ENCODE data around the gene SMG5. TPM values are rescaled to one million over a fixed set of nuclear protein-coding genes. Genes with fewer than 3 reads are reported as not detected.

SMG5 gene
- total RNA-seq, 1 experiment from 2014 or later, result 109 TPM

DNA sequence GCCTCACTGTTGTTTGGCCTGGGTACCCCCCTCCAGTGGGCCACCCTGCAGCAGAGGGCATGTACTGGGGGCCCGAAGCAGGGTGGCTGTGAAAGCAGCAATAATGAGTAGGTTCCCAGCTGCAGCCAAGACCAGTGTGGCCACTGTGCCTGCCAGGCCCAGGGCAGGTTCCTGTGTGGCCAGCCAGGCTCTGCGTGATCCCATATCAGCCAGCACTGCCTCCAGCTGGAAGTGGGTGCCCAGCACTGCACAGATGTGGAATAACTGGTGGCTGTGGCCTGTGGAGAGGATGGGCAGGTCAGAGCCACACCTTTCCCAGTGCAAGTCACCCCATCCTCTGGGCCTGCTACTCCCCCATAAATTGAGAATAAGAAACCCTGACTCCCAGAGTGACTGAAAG lies 38.5 kb downstream of the SMG5 start (continued):
- TF ChIP-seq, protein P1, sequence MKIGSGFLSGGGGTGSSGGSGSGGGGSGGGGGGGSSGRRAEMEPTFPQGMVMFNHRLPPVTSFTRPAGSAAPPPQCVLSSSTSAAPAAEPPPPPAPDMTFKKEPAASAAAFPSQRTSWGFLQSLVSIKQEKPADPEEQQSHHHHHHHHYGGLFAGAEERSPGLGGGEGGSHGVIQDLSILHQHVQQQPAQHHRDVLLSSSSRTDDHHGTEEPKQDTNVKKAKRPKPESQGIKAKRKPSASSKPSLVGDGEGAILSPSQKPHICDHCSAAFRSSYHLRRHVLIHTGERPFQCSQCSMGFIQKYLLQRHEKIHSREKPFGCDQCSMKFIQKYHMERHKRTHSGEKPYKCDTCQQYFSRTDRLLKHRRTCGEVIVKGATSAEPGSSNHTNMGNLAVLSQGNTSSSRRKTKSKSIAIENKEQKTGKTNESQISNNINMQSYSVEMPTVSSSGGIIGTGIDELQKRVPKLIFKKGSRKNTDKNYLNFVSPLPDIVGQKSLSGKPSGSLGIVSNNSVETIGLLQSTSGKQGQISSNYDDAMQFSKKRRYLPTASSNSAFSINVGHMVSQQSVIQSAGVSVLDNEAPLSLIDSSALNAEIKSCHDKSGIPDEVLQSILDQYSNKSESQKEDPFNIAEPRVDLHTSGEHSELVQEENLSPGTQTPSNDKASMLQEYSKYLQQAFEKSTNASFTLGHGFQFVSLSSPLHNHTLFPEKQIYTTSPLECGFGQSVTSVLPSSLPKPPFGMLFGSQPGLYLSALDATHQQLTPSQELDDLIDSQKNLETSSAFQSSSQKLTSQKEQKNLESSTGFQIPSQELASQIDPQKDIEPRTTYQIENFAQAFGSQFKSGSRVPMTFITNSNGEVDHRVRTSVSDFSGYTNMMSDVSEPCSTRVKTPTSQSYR (CRISPR knock-in tag; IDR thresholded peaks at IDR 0.05), result no peak
- no peak for TF ChIP-seq EMX1 (CRISPR knock-in tag; IDR thresholded peaks at IDR 0.05)
- TF ChIP-seq RORB (CRISPR knock-in tag; IDR thresholded peaks at IDR 0.05), result no peak

DNA sequence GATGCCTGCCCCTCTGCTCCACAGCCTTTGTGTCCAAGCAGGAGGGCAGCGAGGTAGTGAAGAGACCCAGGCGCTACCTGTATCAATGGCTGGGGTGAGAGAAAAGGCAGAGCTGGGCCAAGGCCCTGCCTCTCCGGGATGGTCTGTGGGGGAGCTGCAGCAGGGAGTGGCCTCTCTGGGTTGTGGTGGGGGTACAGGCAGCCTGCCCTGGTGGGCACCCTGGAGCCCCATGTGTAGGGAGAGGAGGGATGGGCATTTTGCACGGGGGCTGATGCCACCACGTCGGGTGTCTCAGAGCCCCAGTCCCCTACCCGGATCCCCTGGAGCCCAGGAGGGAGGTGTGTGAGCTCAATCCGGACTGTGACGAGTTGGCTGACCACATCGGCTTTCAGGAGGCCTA lies 39.9 kb downstream of the SMG5 start:
- Mint-ChIP-seq H3K27ac (no peak overlapping the region), H3K4me3 (no peak overlapping the region), H3K36me3 (peaks cover 13% of the 10 kb centered on the region), H3K9me3 (no peaks in the 10 kb centered on the region), H3K4me1 (peaks cover 21% of the 10 kb centered on the region), H3K27me3 (ENCODE audit: low read depth) (peaks cover 4% of the 10 kb centered on the region)
- CTCF ChIA-PET, result interaction anchor here (3.9 kb wide), 1 partner anchor 101 kb away, joined by 20 read pairs; no protein-coding TSS in a partner anchor
- DNase-seq (ENCODE audit: low spot score), result no peak
- ATAC-seq, result no peak
- POLR2A ChIA-PET, result interaction anchor here (0.6 kb wide), 1 partner anchor 36 kb away, joined by 6 read pairs; no protein-coding TSS in a partner anchor
- TF ChIP-seq, protein P2, sequence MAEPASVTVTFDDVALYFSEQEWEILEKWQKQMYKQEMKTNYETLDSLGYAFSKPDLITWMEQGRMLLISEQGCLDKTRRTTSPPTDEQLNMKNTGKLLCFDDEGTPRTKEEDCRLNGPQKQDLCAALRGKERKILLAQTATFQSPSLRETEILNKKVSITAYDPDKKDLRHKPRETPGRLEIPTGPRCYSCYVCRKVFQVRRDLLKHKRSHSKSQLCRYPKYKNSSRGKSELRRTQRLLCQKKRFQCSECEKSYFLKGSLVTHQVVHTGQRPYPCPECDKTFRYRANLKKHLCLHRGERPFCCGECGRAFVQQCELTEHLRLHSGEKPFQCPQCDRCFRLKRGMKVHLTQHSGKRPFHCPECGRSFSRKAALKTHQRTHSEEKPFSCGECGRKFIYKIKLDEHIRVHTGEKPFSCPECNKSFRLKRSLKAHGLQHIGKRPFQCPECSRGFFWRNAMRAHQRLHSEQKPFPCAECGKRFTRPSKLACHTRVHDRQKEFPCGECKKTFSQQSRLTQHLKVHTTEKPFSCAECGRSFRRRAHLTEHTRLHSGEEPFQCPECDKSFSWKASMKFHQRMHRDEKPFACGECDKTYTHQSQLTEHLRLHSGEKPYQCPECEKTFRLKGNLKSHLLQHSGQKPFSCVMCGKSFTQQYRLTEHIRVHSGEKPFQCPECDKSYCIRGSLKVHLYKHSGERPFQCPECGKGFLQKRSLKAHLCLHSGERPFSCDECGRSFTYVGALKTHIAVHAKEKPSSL (CRISPR knock-in tag; conservative IDR thresholded peaks at IDR 0.05), result no peak
- TF ChIP-seq NR3C1 (CRISPR knock-in tag; conservative IDR thresholded peaks at IDR 0.05; ENCODE audit: low read depth) (no peak), CREM (CRISPR knock-in tag; IDR thresholded peaks at IDR 0.05) (no peak), NR1H2 (CRISPR knock-in tag; IDR thresholded peaks at IDR 0.05) (no peak), MYBL2 (CRISPR knock-in tag; IDR thresholded peaks at IDR 0.05) (no peak), SMAD4 (CRISPR knock-in tag; IDR thresholded peaks at IDR 0.05) (no peak), ZNF263 (CRISPR knock-in tag; IDR thresholded peaks at IDR 0.05; ENCODE audit: low read depth) (no peak), ZNF219 (CRISPR knock-in tag; IDR thresholded peaks at IDR 0.05; ENCODE audit: borderline replicate concordance) (no peak), RELA (CRISPR knock-in tag; IDR thresholded peaks at IDR 0.05; ENCODE audit: borderline replicate concordance) (no peak), NR2C2 (CRISPR knock-in tag; IDR thresholded peaks at IDR 0.05) (no peak), NFE2L1 (CRISPR knock-in tag; IDR thresholded peaks at IDR 0.05) (no peak)
- TF ChIP-seq, protein P3, sequence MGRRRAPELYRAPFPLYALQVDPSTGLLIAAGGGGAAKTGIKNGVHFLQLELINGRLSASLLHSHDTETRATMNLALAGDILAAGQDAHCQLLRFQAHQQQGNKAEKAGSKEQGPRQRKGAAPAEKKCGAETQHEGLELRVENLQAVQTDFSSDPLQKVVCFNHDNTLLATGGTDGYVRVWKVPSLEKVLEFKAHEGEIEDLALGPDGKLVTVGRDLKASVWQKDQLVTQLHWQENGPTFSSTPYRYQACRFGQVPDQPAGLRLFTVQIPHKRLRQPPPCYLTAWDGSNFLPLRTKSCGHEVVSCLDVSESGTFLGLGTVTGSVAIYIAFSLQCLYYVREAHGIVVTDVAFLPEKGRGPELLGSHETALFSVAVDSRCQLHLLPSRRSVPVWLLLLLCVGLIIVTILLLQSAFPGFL (CRISPR knock-in tag; IDR thresholded peaks at IDR 0.05; ENCODE audit: borderline replicate concordance), result no peak
- TF ChIP-seq, protein P4, sequence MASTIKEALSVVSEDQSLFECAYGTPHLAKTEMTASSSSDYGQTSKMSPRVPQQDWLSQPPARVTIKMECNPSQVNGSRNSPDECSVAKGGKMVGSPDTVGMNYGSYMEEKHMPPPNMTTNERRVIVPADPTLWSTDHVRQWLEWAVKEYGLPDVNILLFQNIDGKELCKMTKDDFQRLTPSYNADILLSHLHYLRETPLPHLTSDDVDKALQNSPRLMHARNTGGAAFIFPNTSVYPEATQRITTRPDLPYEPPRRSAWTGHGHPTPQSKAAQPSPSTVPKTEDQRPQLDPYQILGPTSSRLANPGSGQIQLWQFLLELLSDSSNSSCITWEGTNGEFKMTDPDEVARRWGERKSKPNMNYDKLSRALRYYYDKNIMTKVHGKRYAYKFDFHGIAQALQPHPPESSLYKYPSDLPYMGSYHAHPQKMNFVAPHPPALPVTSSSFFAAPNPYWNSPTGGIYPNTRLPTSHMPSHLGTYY (CRISPR knock-in tag; IDR thresholded peaks at IDR 0.05), result no peak
- TF ChIP-seq, protein P5, sequence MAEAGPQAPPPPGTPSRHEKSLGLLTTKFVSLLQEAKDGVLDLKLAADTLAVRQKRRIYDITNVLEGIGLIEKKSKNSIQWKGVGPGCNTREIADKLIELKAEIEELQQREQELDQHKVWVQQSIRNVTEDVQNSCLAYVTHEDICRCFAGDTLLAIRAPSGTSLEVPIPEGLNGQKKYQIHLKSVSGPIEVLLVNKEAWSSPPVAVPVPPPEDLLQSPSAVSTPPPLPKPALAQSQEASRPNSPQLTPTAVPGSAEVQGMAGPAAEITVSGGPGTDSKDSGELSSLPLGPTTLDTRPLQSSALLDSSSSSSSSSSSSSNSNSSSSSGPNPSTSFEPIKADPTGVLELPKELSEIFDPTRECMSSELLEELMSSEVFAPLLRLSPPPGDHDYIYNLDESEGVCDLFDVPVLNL (CRISPR knock-in tag; IDR thresholded peaks at IDR 0.05; ENCODE audit: borderline replicate concordance, low read depth), result no peak
- TF ChIP-seq, protein P6, sequence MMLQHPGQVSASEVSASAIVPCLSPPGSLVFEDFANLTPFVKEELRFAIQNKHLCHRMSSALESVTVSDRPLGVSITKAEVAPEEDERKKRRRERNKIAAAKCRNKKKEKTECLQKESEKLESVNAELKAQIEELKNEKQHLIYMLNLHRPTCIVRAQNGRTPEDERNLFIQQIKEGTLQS (CRISPR knock-in tag; conservative IDR thresholded peaks at IDR 0.05), result no peak

All from WTC11 (cell line).